Stimulated activated CD8-positive, alpha-beta memory T cell treated with anti-CD3 and anti-CD28 coated beads, Interleukin-7, amount 100 ng/mL, for 1 hour (primary cell): ENCODE data around the gene SERPINH1.
"Not testable (repeated sequence)": the region's sequence is repeated elsewhere in the genome, so short reads cannot be mapped to it uniquely, and the experiment has no call there.

Source experiments
- DNase-seq, 2 donors: peaks; one replicate each; pipeline ENCODE4 v3.0.0-alpha.2; 2020; ENCODE audit warnings: low read depth in 2 of 2

Gene SERPINH1

DNA sequence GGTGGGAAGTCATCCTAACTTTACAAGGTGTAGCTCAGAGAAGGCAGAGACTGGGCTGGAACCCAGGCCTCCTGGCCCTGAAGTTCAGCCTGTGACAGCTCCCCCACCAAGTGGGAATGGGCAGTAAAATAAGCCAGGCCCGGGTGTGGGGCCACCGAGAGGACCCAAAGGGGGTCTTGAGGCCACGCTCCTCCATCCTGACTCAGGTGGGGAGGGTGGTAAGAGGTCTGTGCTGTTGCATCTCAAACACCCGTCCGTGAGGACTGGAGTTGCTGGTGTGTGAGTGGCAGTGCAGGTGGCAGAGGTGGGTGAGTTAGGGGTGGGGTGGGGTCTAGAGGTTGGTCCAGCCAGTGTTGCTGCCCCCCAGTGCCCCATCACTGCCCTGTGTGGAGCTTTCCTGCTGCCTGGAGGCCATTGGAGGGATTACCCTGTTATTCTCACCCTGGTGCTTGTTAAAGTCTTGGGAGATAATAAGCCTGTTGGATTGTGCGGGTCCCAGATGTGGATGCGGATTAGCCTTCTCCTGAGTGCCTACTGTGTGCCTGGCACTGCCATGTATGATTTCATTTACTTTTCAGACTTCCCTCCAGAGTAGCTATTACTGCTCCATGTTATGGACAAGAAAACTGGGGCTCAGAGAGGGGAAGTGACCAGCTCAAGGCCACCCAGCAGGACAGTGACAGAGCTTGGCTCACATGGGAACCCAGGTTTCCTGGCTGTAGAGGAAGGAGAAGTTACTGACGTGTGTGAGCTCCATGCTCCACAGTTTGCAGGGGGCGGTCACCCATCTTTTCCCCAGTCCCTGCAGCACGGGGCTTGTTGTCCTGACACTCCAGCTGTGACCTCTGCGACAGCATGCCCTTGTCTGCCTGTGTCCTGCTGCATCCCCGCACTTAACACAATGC is 12.9 kb downstream of the SERPINH1 start:
- no peak for DNase-seq

- no peak for DNase-seq
Measured at GRCh38 chr11:75576017-75576416, 14.0 kb downstream of the SERPINH1 start.

DNA sequence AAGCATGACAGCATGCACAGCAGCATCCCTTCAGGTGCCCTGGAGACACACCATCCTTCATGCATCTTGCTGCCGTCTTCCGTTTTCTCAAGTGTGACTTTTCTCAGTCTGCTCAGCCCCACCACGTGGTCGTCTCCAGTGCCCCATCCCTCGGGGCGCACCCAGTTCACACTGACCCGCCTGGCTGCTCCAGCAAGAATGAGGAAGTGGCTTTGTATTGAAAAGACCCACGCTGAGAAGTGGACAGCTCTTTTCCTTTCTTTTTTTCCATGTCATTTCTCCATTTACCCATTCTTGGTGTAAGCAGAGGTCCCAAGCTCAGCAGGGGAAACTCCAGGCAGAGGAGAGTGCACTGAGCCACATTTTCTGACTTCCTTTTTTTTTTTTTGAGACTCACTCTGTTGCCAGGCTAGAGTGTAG is 14.5 kb downstream of the SERPINH1 start:
- no peak for DNase-seq

- peak; percentile 14 to 33 for DNase-seq
Measured at GRCh38 chr11:75577207-75577606, 15.2 kb downstream of the SERPINH1 start.

DNA sequence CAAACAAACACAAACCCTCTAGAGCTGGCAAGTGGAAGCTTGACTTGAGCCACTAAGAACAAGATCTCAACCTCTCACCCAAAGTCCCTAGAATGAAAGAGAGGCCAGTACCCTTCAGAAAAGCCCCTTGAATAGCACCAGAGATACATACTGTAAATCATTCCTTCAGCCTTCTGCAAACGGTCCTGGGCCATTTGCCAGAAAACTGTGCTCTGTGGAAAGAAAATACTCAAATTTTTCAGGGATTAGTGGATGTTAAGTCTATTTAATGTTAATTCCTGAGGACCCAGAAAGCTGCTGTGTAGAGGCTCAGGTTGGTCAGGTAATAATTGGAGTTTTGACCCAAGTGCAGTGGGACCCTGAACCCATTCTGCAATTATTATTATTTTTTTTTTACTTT is 16.9 kb downstream of the SERPINH1 start:
- no peak for DNase-seq

DNA sequence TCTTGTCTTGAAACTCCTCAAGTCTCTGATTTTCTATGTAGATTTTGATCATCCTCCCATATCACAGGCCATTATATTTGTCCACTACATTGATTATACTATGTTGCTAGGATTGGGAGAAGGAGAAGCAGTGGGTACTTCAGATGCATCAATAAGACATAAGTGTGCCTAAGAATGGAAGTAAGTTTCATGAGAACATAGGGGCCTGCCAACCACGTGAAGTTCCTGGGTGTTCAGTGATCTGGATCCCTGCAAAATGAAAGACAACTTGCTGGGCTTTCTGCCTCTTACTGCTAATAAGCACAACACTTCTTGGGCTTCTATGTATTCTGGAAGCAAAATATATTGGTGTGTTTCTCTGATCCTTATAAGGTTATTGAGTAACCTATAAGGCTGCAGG is 17.8 kb downstream of the SERPINH1 start:
- no peak for DNase-seq

GRCh38 chr11:75582506-75582894 is 20.4 kb downstream of the SERPINH1 start:
- no peak for DNase-seq

DNA sequence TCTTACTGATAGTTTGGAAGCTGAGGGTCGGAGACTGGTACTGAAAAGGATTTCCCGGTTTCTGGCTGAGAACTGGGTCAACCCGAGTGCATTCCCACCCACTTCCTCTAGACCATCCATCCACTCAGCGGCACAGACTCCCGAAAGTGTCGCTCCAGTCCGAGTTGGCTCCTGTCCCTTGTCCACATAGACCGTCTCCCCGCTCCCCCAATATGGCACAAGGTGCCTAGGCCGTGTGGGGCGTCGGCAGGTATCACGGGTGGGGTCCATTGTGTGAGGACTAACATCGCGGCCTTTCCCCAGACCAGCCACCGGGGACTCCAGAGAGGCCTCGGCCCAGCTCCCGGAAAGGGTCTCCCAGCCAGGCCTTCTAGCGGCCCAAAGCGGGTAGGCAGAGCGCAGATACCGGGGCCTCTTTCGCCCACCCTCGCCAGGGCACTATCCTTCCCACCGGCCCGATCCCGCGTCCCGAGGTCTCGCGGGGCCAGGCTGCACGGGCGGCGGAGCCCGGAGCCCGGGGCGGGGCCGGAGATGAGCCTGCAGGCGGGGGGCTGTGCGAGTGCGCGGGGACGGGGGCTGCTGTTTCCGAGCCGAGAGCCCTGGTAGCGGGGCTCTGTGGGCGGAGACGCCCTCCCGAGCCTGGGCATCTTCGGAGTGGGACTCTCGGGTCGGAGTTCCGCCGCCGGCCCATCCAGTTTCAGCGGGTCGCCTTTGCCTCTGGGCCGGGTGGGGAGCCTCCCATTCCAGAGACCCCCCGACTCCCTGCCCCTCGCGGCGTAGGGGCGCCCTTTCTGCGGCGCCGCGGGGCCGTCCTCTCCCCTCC is 21.1 kb downstream of the SERPINH1 start:
- peak in 1 of 2 donors; percentile 21 for DNase-seq

GRCh38 chr11:75583718-75584658 is 21.9 kb downstream of the SERPINH1 start:
- DNase-seq = no peak

- not testable (repeated sequence) for DNase-seq
Measured at GRCh38 chr11:75584659-75585292, 22.7 kb downstream of the SERPINH1 start.

GRCh38 chr11:75585293-75585670 is 23.2 kb downstream of the SERPINH1 start:
- DNase-seq = no peak

GRCh38 chr11:75586395-75586794 is 24.3 kb downstream of the SERPINH1 start:
- no peak for DNase-seq

GRCh38 chr11:75588051-75588481 is 26.0 kb downstream of the SERPINH1 start:
- no peak for DNase-seq

GRCh38 chr11:75589051-75589450 is 27.0 kb downstream of the SERPINH1 start:
- DNase-seq = no peak

DNA sequence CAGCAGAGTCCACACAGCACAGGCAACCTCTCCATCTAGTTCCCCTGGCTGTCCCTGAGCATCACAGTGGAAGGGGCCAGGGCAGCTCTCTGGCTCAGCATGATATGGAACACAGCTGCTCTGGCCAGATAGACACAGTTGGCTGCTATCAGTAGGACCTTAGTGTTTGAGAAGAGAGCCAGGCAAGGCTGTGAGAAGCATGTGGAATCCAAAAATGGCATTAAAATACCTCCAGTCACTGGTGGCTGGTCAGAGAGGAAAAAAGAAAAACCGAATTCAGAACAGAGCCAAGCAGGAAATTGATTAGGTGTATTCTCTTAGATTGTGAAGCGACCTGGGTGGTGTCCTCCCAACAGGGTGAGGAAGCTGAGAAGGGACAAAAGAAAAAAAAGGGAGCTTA is 27.9 kb downstream of the SERPINH1 start:
- no peak for DNase-seq

DNA sequence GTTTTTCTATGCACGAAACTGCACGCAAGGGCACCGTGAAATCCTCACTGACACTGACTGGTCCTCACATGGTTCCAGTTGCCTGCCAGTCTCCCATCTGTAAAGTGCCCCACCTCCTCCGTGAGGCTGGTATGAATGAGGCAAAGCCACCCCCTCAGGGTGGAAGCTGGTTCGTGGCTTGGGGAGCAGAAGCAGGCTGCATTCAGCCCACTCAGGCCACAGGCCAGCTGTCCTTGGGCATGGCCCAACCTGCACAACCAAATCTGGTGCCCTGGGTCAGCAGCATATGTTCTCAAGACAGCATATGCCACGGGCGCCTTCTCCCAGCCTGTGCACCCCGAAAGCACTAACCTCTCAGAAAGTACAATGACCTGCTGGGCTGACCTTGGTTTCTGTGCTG is 29.3 kb downstream of the SERPINH1 start:
- no peak for DNase-seq

- no peak for DNase-seq
Measured at GRCh38 chr11:75591966-75592365, 29.9 kb downstream of the SERPINH1 start.

- no peak for DNase-seq
Measured at GRCh38 chr11:75592715-75593114, 30.7 kb downstream of the SERPINH1 start.

DNA sequence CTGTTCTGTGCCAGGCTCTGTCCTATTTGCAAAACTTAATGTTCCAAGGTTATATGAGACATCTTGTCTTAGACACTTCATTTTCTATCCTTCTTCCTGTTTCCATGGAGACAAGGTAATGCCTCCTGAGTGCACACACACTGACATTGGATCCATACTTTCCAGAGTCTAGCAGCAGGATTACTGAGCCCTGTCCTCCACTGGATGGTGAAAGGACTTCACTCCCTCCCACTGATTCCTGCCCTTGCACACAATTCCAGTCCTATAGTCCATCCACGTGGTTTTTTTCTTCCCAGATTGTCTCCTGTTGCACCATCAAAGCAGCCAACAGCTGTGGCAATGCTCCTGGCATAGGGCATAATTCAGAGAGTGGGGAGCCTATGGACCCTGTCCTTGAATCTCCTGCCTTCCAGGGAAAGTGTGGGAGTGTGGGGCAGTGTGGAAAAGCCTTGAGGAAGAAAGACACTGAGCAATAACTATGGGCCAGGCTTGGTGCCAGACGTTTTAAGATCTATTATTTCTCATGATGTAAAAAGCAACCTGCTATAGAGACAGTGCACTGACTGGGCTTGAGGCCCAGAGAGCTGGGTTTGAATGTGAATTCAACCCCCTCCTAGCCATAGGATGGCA is 31.3 kb downstream of the SERPINH1 start:
- DNase-seq = no peak

DNA sequence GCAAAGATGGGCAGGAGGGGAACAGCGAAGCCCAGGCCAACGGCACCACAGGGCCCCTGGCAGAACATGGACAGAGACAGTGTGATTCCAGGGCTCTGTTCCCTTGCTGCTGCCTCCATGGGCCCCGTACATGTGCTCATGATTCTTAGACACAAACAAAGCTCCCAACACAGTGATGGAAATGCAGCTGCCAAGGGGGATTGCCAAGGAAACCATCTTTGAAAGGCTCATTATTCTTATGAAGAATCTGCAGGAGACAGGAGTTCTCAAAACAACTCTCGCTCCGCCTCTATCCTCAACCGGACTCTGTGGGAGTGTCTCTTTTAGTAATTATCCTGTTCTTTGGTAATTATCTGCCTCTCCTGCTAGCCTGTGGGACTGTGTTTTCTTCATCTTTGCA is 32.2 kb downstream of the SERPINH1 start:
- no peak for DNase-seq

DNA sequence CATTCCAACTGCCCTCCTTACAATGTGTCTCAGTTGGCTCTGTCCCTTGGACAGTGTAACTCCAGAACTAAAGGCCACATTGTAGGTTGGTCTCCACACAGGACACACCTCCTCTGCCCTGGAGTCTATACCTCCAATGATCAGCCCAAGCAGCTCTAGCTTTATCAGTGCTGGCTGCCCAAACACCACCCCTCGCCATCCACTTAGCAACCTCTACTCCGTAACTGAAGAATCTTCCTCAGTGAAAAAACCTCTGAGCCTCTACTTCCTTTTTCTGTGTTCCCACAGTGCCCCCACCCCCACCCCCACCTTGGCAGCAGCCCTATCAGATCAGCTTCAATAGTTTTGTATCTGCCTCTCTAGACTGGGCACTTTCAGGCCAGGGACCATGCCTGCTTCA is 33.4 kb downstream of the SERPINH1 start:
- DNase-seq = no peak
